HG03060 (cell line): Measurements from ENCODE around the gene DAGLA.
A peak's percentile ranks its signal among the peaks of the same experiment; 100 is the strongest.

ENCODE experiments used
- ATAC-seq: cut with Tn5 transposase; IDR thresholded peaks from one replicate; pipeline ENCODE4 v1.9.1; 2021; ENCODE audit warnings: low read depth, moderate number of reproducible peaks; ENCODE audit not compliant: unreplicated experiment

DAGLA gene

GRCh38 chr11:61742391-61742790 is 62.2 kb downstream of the DAGLA start:
- ATAC-seq: no peak

- no peak for ATAC-seq
These were observed 63.4 kb downstream of the DAGLA start for GRCh38 chr11:61743486-61744095.

- no peak for ATAC-seq
These were observed 64.0 kb downstream of the DAGLA start for GRCh38 chr11:61744181-61744580.

GRCh38 chr11:61744609-61745156 is 64.5 kb downstream of the DAGLA start:
- ATAC-seq: no peak

DNA sequence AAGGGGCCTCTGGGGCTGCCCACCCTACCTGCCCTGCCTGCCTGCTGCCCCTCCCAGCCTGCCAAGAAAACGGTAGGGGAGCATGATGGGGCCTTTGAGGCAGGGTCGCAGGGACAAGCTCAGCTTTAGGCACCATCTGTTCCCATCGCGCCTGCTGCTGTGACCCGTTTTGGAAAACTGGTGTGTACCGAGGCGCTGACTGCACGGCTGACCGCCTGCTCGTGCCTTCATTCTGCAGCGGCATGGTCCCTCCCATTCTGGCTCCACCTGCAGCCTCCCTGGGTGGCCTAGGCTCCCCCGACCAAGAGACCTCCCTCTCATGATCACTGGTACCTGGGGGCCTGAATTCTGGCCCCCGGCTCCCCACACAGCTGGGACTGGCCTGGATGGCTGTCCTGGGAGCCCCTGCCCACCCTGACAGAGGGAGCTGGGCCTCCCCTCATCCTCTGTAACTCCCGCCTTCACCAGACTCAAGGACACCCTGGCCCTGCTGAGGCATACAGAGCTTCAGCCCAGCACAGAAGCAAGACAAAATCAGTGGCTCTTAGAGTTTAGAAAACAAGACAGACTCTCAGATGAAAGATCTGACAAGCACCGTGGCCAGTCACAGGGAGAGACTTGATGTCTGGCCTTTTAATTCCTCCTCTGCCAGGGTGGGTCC is 65.7 kb downstream of the DAGLA start:
- ATAC-seq: no peak

DNA sequence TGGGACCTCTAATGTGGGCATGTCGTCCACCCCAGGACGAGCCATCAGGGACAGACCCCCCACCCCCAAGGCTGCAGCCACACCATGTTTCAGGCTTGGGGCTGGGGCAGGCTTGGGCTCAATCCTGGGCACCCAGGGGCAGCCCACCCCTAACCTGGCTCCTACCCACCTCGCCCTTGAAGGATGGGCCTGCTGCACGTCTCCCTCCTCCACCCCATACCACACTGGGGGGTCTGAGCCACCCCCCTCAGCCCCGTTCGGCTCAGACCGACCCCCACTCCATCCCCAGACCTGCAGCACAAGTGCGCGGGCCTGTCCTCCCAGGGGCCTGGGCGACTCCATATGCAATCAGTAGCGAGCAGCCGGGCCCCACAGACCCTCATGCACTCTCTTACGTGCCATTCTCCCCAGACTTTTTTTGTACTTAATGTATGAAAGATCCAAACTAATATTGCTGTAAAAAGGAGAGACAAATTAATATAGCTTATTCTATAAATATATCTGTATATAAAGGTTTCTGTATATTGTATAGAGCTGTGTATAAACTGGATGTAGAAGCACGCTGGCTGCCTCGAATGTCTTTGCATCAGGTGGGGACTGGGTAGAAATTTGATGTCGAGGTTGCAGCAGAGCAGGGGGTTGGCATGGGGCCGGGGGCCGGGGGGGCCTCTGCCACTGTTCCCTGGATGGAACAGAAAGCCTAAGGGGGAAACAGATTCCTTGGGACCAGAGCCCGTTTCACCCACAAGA is 66.4 kb downstream of the DAGLA start:
- no peak for ATAC-seq

DNA sequence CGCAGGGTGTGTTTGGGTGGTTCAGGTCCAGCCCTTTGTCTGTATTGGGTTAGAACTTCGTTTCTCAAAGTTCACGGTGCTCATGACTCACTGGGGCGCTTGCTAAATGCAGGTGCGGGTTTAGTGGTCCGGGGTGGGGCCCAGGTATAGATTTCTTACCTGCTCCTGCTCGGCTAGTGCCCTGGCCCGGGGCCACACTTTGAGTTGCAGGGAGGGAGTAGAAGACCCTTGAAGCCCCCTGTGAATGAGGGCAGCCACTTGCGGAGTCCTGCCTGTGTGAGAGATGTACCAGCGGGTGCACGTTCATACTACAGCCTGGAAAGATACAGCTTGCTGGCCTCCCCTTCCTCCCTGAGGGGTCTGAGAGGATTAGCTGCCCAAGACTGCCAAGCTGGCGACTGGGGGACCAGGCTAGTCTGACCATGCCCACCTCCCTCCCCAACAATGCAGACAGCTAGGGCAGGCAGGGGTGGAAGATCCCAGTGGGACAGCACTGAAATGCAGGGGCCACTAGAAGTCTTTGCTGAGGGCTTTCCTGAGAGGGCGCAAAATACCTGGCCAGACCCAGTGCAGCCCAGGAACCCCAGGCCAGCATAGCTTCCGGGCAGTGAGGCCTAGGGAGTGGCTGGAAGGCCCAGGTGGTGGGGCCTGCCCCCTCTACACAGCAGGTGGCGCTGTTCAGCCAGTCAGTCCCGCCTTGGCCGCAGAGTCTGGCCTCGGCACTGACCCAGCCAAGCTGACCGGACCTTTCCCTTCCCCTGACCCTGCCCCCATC is 67.2 kb downstream of the DAGLA start:
- no peak for ATAC-seq

DNA sequence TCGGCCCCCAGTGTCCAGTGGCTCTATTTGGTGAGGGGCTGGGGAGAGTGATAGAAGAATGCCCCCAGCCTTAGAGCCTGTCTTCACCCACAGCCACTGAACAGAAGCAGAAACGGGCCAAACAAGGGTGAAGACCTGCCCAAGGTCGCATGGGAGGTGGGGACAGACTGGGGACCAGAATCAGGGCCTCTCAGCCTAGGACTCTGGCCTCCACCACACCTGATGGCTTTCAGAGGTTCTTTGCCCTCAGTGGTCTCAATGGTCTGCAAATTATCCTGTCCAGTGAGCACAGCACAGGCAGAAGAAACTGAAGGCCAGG is 67.7 kb downstream of the DAGLA start:
- no peak for ATAC-seq

GRCh38 chr11:61749591-61750217 is 69.5 kb downstream of the DAGLA start:
- no peak for ATAC-seq

- no peak for ATAC-seq
These were observed 70.6 kb downstream of the DAGLA start for GRCh38 chr11:61750631-61751273.

GRCh38 chr11:61751384-61751783 is 71.2 kb downstream of the DAGLA start:
- ATAC-seq: no peak

DNA sequence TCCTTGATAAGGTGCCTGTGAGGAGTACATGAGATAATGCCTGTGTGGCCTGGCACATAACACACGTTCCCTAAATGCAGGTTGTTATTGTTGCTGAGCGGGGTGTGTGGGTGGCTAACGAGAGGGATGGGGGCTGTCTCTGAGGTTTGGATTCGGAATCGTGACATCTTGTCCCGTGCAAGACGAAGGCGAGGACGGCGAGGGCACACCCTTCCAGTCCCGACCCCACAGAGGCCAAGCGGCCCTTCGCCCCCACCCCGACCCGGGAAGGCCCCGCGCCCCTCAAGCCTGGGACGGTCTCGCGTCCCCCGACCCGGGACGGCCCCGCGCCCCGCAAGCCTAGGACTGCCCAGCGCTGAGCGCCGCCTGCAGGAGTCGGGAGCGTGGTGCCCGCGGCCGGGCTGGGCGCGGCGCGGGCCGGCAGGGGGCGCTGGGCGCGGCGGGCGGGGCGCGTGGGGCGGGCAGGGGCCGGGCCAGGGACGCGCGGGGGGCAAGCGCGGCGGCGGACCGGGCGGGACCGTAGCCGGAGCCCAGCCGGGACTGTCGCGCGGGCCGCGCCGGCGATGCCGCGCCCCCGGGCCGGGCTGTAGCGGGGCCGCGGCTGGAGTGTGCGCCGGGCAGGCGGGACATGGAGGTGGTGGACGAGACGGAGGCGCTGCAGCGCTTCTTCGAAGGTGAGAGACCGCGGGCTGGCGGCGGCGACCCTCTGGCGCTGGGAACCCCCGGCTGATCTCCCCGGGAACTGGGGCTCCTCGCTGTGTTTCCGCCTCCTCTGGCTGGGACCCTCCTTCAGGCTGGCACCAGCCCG is 72.1 kb downstream of the DAGLA start, which contains the start of gene MYRF:
MYRF (plus strand) TSS at position 520 of the 808 bp plus-strand sequence; CDS start at position 629, 109 bp downstream.
- no peak for ATAC-seq

GRCh38 chr11:61752925-61753521 is 72.8 kb downstream of the DAGLA start:
- no peak for ATAC-seq

GRCh38 chr11:61753672-61754071 is 73.5 kb downstream of the DAGLA start:
- no peak for ATAC-seq

GRCh38 chr11:61754534-61755482 is 74.6 kb downstream of the DAGLA start:
- ATAC-seq: no peak

- ATAC-seq: no peak
These were observed 75.9 kb downstream of the DAGLA start for GRCh38 chr11:61756147-61756451.

- peak; percentile 45 for ATAC-seq
These were observed 76.4 kb downstream of the DAGLA start for GRCh38 chr11:61756452-61757212.
